Esophagus muscularis mucosa (tissue), 4 donors: ENCODE results near the gene PTER. TPM values are rescaled to one million over a fixed set of nuclear protein-coding genes. Genes with fewer than 3 reads are reported as not detected.
A peak's percentile ranks its signal among the peaks of the same experiment; 100 is the strongest.

ENCODE experiments used
- DNase-seq: peaks from one replicate; pipeline ENCODE4 v3.0.0-alpha.2; 2017; ENCODE audit errors: extremely low spot score
- H3K27ac ChIP-seq, 4 donors: fragments of 200-600 bp; sonication (generic); replicated peaks in 1 of 4; 1 replicate in 3 of 4; 2 replicates in 1 of 4; pipeline ENCODE4 v1.5.1; 2016 to 2019; ENCODE audit warnings: mild to moderate bottlenecking in 1 of 4
- H3K27me3 ChIP-seq, 4 donors: fragments of 200-600 bp; sonication (generic); one replicate each; pipeline versions ENCODE4 v1.5.1 to v1.6.0; 2016 to 2019
- H3K36me3 ChIP-seq, 4 donors: fragments of 200-600 bp; sonication (generic); one replicate each; pipeline ENCODE4 v1.5.1; 2016 to 2019
- H3K4me1 ChIP-seq, 4 donors: fragments of 200-600 bp; sonication (generic); one replicate each; pipeline ENCODE4 v1.5.1; 2016 to 2019
- H3K4me3 ChIP-seq, 4 donors: fragments of 200-600 bp; sonication (generic); 1 replicate in 2 of 4; 2 replicates in 2 of 4; pipeline ENCODE4 v1.5.1; 2016 to 2019; ENCODE audit warnings: mild to moderate bottlenecking in 4 of 4, moderate library complexity in 1 of 4
- H3K9me3 ChIP-seq, 4 donors: fragments of 200-600 bp; sonication (generic); 1 replicate in 3 of 4; 2 replicates in 1 of 4; pipeline ENCODE4 v1.5.1; 2016 to 2019
- EP300 ChIP-seq: sonication (generic); formaldehyde crosslinking; IDR thresholded peaks from one replicate; pipeline ENCODE4 v1.6.1; 2017; ENCODE audit warnings: antibody characterized with exemption
- POLR2A ChIP-seq: fragments of 450-650 bp; IDR thresholded peaks from one replicate; pipeline ENCODE4 v1.6.1; 2017; ENCODE audit warnings: antibody characterized with exemption, moderate library complexity, mild to moderate bottlenecking, low read depth
- POLR2AphosphoS5 ChIP-seq, 2 donors: sonication (generic); formaldehyde crosslinking; IDR thresholded peaks; one replicate each; pipeline ENCODE4 v1.6.1; 2017; ENCODE audit warnings: antibody characterized with exemption in 2 of 2
- WGBS: methylation state at CpG from one replicate; pipeline ENCODE4 v1.1.5; 2018; 5-methylcytosine and 5-hydroxymethylcytosine counted together
- intact Hi-C: fragments of 100-400 bp; cut with DNase I; formaldehyde crosslinking; loops from one replicate; pipeline ENCODE4 v1.15.1; 2023
- total RNA-seq, 4 donors: library from RNA; depleted of rRNA; stranded (reverse); fragments of >200 nt; gene quantifications; one replicate each; pipeline versions ENCODE4 v1.1.0 to v1.2.1, GENCODE V29; 2016
- TF ChIP-seq, protein P1 (sequence below), 3 experiments: fragments of 200-600 bp in 2 of 3; fragments of 450-650 bp in 1 of 3; sonication (generic) in 2 of 3; IDR thresholded peaks; one replicate each; pipeline ENCODE4 v1.5.1; 2017 to 2019; ENCODE audit warnings: antibody characterized with exemption in 3 of 3, mild to moderate bottlenecking in 2 of 3, moderate library complexity in 1 of 3

PTER gene
- total RNA-seq, 4 donors from 2014 or later: 8.1 to 10.4 (median 9.8) TPM

DNA sequence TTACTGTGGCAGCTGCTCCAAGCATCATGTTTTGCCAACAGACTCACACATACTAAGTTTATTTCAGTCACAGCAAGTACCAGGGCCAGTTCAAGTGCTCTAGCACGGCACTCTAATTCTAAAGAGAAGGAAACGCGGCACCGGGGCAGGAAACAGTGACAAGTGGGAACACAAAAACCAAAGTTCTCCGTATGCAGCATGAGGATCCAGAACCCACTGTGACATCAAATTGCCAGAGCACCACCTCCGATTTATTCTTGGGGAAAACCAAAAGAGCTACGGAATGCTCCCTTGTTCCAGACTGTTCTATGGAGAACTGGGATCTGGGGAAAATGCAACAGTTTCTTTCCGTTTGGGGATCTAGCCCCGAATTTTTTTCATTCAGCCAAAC lies 448 bp upstream of the PTER start:
- H3K4me1 ChIP-seq: peaks cover 14 to 31% (median 23%) of the 10 kb centered on the region in 4 donors
- H3K9me3 ChIP-seq: no peaks in the 10 kb centered on the region
- peak overlapping the region; percentile 65 to 85 (median 76) for H3K27ac ChIP-seq
- TF ChIP-seq, protein P1, sequence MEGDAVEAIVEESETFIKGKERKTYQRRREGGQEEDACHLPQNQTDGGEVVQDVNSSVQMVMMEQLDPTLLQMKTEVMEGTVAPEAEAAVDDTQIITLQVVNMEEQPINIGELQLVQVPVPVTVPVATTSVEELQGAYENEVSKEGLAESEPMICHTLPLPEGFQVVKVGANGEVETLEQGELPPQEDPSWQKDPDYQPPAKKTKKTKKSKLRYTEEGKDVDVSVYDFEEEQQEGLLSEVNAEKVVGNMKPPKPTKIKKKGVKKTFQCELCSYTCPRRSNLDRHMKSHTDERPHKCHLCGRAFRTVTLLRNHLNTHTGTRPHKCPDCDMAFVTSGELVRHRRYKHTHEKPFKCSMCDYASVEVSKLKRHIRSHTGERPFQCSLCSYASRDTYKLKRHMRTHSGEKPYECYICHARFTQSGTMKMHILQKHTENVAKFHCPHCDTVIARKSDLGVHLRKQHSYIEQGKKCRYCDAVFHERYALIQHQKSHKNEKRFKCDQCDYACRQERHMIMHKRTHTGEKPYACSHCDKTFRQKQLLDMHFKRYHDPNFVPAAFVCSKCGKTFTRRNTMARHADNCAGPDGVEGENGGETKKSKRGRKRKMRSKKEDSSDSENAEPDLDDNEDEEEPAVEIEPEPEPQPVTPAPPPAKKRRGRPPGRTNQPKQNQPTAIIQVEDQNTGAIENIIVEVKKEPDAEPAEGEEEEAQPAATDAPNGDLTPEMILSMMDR (IDR thresholded peaks at IDR 0.05): no peak
- TF ChIP-seq POLR2AphosphoS5 (IDR thresholded peaks at IDR 0.05) (no peak), EP300 (no peak), POLR2A (no peak)
- no peaks in the 10 kb centered on the region for H3K36me3 ChIP-seq
- 8% methylated on average over 9 of the region's 9 CpGs for WGBS
- H3K27me3 ChIP-seq: no peaks in the 10 kb centered on the region
- no peak for DNase-seq
- intact Hi-C loops: no loop called here
- peak overlapping the region; percentile 57 to 85 (median 63) for H3K4me3 ChIP-seq

DNA sequence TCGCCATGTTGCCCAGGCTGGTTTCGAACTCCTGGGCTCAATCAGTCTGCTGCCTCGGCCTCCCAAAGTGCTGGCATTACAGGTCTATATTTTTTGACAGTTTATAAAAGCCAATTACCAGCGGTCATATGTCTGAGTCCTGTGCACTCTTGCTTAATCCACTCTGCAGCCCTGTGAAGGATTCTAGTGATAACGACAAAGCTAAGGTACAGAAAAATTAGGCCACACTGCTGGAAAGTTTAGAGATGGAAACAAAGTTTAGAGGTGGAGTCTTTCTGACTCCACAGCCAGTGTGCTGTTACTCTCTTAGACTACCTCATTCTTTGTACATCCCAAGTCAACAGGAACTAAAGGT lies 707 bp downstream of the PTER start:
- H3K4me3 ChIP-seq: peak overlapping the region; percentile 57 to 85 (median 63)
- WGBS: 83% methylated on average over 5 of the region's 5 CpGs
- intact Hi-C loops: no loop called here

DNA sequence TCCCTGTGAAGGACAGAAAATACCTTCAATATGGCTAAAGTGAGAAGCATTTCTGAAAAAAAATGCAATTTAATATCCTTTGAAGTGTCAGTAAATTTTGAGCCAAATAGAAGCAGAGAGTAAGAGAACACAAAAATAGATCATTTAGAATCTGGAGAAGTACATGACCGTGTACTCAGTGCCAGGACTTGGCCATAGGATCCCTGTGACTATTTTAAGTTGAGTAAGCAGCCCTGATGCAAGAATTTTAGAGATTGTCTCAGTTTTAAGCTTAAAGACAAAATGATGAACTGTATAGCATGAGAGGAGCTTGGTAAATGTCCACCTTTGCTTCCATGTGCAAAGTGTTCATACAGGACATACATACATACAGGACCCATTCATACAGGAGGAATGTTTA lies 2.5 kb downstream of the PTER start:
- H3K27me3 ChIP-seq: no peaks in the 10 kb centered on the region
- DNase-seq: no peak
- TF ChIP-seq POLR2AphosphoS5 (IDR thresholded peaks at IDR 0.05): no peak
- no peak for TF ChIP-seq EP300
- TF ChIP-seq POLR2A: no peak
- TF ChIP-seq, protein P1 (IDR thresholded peaks at IDR 0.05): no peak
- no peak overlapping the region for H3K4me3 ChIP-seq
- 64% methylated on average over 1 of the region's 1 CpG for WGBS
- H3K27ac ChIP-seq: no peak overlapping the region
- intact Hi-C loops: no loop called here
- no peaks in the 10 kb centered on the region for H3K9me3 ChIP-seq
- H3K4me1 ChIP-seq: peaks cover 14 to 31% (median 25%) of the 10 kb centered on the region in 4 donors
- H3K36me3 ChIP-seq: peaks cover 0 to 5% (median 0%) of the 10 kb centered on the region in 4 donors

More for the DNA sequence above, 707 bp downstream of the PTER start:
- DNase-seq: no peak
- Histone ChIP-seq H3K27ac (peak overlapping the region in 3 of 4 donors; percentile 74 to 85 (median 79)), H3K9me3 (no peaks in the 10 kb centered on the region), H3K4me1 (peaks cover 14 to 31% (median 25%) of the 10 kb centered on the region in 4 donors), H3K36me3 (no peaks in the 10 kb centered on the region), H3K27me3 (no peaks in the 10 kb centered on the region)
- TF ChIP-seq POLR2AphosphoS5 (IDR thresholded peaks at IDR 0.05) (no peak), POLR2A (no peak), EP300 (no peak)
- TF ChIP-seq, protein P1 (IDR thresholded peaks at IDR 0.05): no peak

DNA sequence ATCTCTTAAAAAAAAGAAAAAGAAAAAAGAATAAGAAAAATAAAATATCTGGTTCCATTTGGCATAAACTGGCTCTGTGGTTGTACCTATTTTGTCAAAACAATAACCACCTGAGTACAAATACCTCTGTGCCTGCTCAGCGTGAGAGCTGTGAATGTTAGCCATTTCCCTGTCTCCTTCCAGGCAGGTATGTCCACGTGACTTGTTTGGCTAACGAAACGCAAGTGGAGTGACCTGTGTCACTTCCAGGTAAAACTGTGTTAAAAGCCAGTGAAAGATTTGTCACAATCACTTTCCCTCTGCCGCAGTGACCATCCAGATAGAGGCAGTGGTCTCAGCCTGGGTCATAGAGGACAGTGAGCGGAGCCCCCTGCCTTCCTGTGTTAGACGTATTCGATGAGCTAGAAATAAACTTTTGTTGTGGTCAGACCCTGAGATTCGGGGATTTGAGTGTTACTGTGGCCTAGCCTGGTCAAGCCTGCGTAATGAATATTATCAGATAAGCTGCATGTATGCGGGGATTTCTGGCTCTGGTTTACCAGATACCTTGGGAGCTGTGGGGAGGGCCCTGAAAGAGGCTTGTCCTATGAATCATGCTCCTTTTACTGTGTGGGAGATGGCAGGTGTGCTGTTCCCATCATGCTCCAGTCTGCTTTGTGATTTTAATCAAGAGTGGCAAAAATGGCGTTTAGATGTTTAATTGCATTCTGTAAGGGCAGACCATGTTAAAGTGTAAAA lies 3.8 kb downstream of the PTER start:
- Histone ChIP-seq H3K27me3 (no peaks in the 10 kb centered on the region), H3K4me3 (no peak overlapping the region), H3K36me3 (peaks cover 0 to 8% (median 0%) of the 10 kb centered on the region in 4 donors), H3K4me1 (peaks cover 14 to 31% (median 25%) of the 10 kb centered on the region in 4 donors), H3K27ac (no peak overlapping the region), H3K9me3 (no peaks in the 10 kb centered on the region)
- DNase-seq: no peak
- intact Hi-C loops: no loop called here
- TF ChIP-seq POLR2AphosphoS5 (IDR thresholded peaks at IDR 0.05) (no peak), EP300 (no peak), POLR2A (no peak)
- TF ChIP-seq, protein P1 (IDR thresholded peaks at IDR 0.05): no peak
- WGBS: 81% methylated on average over 12 of the region's 12 CpGs
